ENCODE data around the gene BRF1.

Gene BRF1

GRCh38 chr14:105287249-105288102 lies 13.3 kb downstream of the BRF1 start:
- Histone ChIP-seq H3K4me2 (ENCODE audit: insufficient read depth, low read length, poor library complexity, severe bottlenecking) (no peak overlapping the region), H4K91ac (ENCODE audit: low read depth, low read length, poor library complexity) (no peak overlapping the region), H4K8ac (ENCODE audit: low read depth, low read length) (no peak overlapping the region), H3K27me3 (ENCODE audit: control insufficient read depth in 3 of 3, insufficient read depth in 3 of 3, low read depth in 1 of 3, low read length in 3 of 3) (no peaks in the 10 kb centered on the region), H2BK15ac (ENCODE audit: low read length) (no peak overlapping the region), H2AK5ac (ENCODE audit: low read depth, low read length) (no peak overlapping the region), H3K9me3 (replicated peaks in 1 of 2; ENCODE audit: control insufficient read depth in 2 of 2, insufficient read depth in 1 of 2, low read depth in 1 of 2, low read length in 2 of 2) (no peaks in the 10 kb centered on the region), H3K23ac (ENCODE audit: low read depth, low read length, poor library complexity) (peak overlapping the region; percentile 65), H3K9ac (ENCODE audit: low read depth, low read length, poor library complexity) (no peak overlapping the region), H3K4me3 (ENCODE audit: low read length in 2 of 2) (no peak overlapping the region), H2BK5ac (ENCODE audit: low read length) (no peak overlapping the region), H3K4ac (ENCODE audit: low read length) (peak overlapping the region; percentile 44), H3K79me1 (ENCODE audit: low read depth, low read length) (peaks cover 23% of the 10 kb centered on the region), H2BK120ac (ENCODE audit: low read depth, low read length) (no peak overlapping the region), H3K36me3 (replicated peaks in 1 of 2; ENCODE audit: control insufficient read depth in 2 of 2, insufficient read depth in 2 of 2, low read length in 2 of 2) (peaks cover 0 to 3% of the 10 kb centered on the region in 2 donors), H3K4me1 (ENCODE audit: control insufficient read depth in 2 of 2, insufficient read depth in 1 of 2, low read depth in 1 of 2, low read length in 2 of 2) (peaks cover 0 to 3% of the 10 kb centered on the region in 2 donors), H3K18ac (ENCODE audit: low read length) (peak overlapping the region; percentile 17), H3K14ac (ENCODE audit: low read length) (peak overlapping the region; percentile 67), H2BK12ac (ENCODE audit: low read length) (no peak overlapping the region), H3K27ac (replicated peaks; ENCODE audit: low read length) (no peak overlapping the region), H2AFZ (ENCODE audit: low read length) (no peak overlapping the region)
- no peak for DNase-seq (ENCODE audit: low spot score)
- WGBS, 2 donors (ENCODE audit: extremely low coverage in 2 of 2, insufficient read length in 2 of 2, insufficient replicate concordance in 1 of 2) = no CpG with 5 or more reads among the region's 24 CpGs

DNA sequence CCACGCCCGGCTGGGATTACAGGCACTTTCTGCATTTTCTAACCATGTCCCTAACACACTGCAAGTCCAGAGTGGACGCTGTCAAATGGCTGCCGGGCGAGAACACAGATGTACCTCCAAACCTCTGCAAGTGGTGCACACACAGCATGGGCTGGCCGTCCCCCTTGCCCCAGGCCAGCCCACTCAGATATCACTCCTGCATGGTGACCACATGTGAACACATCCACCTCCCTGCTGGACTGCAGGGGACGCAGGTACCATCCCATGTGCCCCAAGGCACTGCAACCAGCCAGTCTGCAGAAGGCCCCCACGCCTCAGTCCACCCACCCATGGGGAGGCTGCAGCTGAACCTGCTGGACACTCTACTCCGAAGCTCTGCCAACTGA lies 14.0 kb downstream of the BRF1 start:
- no peak for DNase-seq (ENCODE audit: low spot score)
- H2BK120ac ChIP-seq (ENCODE audit: low read depth, low read length) = no peak overlapping the region
- WGBS, 2 donors (ENCODE audit: extremely low coverage in 2 of 2, insufficient read length in 2 of 2, insufficient replicate concordance in 1 of 2) = no CpG with 5 or more reads among the region's 9 CpGs

DNA sequence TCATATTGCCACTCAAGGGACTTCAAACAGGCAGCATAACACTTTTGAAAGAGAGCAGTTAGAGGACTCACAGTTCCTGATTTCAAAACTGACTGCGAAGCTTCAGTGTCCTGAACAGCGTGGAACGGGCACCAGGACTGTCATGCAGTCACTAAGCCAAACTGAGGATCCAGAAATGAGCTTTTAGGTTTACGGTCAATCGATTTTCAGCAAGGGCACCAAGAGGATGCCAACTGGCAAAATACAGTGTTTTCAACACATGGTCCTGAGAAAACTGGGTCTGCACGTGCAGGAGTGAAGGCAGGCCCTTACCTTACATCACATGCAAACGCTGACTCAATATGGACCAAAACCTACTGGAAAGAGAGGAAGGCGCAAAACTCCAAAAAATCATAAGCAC lies 15.6 kb downstream of the BRF1 start:
- no peak overlapping the region for H2AK5ac ChIP-seq (ENCODE audit: low read depth, low read length)
- H3K9ac ChIP-seq (ENCODE audit: low read depth, low read length, poor library complexity) = no peak overlapping the region
- no CpG with 5 or more reads among the region's 8 CpGs for WGBS, 2 donors (ENCODE audit: extremely low coverage in 2 of 2, insufficient read length in 2 of 2, insufficient replicate concordance in 1 of 2)
- no peak overlapping the region for H3K27ac ChIP-seq (replicated peaks; ENCODE audit: low read length)
- H3K14ac ChIP-seq (ENCODE audit: low read length) = no peak overlapping the region
- H3K4me2 ChIP-seq (ENCODE audit: insufficient read depth, low read length, poor library complexity, severe bottlenecking) = no peak overlapping the region
- H3K79me1 ChIP-seq (ENCODE audit: low read depth, low read length) = peaks cover 28% of the 10 kb centered on the region
- no peak overlapping the region for H4K91ac ChIP-seq (ENCODE audit: low read depth, low read length, poor library complexity)
- no peak overlapping the region for H2AFZ ChIP-seq (ENCODE audit: low read length)
- H3K9me3 ChIP-seq (replicated peaks in 1 of 2; ENCODE audit: control insufficient read depth in 2 of 2, insufficient read depth in 1 of 2, low read depth in 1 of 2, low read length in 2 of 2) = no peaks in the 10 kb centered on the region
- no peak overlapping the region for H3K4ac ChIP-seq (ENCODE audit: low read length)
- H2BK12ac ChIP-seq (ENCODE audit: low read length) = no peak overlapping the region
- no peak overlapping the region for H2BK15ac ChIP-seq (ENCODE audit: low read length)
- no peaks in the 10 kb centered on the region for H3K27me3 ChIP-seq (ENCODE audit: control insufficient read depth in 3 of 3, insufficient read depth in 3 of 3, low read depth in 1 of 3, low read length in 3 of 3)
- no peak for DNase-seq (ENCODE audit: low spot score)
- no peak overlapping the region for H3K18ac ChIP-seq (ENCODE audit: low read length)
- peaks cover 0 to 3% of the 10 kb centered on the region in 2 donors for H3K36me3 ChIP-seq (replicated peaks in 1 of 2; ENCODE audit: control insufficient read depth in 2 of 2, insufficient read depth in 2 of 2, low read length in 2 of 2)
- H4K8ac ChIP-seq (ENCODE audit: low read depth, low read length) = no peak overlapping the region
- peaks cover 4 to 8% of the 10 kb centered on the region in 2 donors for H3K4me1 ChIP-seq (ENCODE audit: control insufficient read depth in 2 of 2, insufficient read depth in 1 of 2, low read depth in 1 of 2, low read length in 2 of 2)
- H3K4me3 ChIP-seq (ENCODE audit: low read length in 2 of 2) = no peak overlapping the region
- no peak overlapping the region for H2BK5ac ChIP-seq (ENCODE audit: low read length)
- H3K23ac ChIP-seq (ENCODE audit: low read depth, low read length, poor library complexity) = no peak overlapping the region
- H2BK120ac ChIP-seq (ENCODE audit: low read depth, low read length) = no peak overlapping the region

More for the DNA sequence above, 14.0 kb downstream of the BRF1 start:
- peak overlapping the region; percentile 63 for H3K9ac ChIP-seq (ENCODE audit: low read depth, low read length, poor library complexity)
- peak overlapping the region in 1 of 2 donors; percentile 64 for H3K4me3 ChIP-seq (ENCODE audit: low read length in 2 of 2)
- no peaks in the 10 kb centered on the region for H3K27me3 ChIP-seq (ENCODE audit: control insufficient read depth in 3 of 3, insufficient read depth in 3 of 3, low read depth in 1 of 3, low read length in 3 of 3)
- H3K4me1 ChIP-seq (ENCODE audit: control insufficient read depth in 2 of 2, insufficient read depth in 1 of 2, low read depth in 1 of 2, low read length in 2 of 2) = peaks cover 3 to 4% of the 10 kb centered on the region in 2 donors
- H3K14ac ChIP-seq (ENCODE audit: low read length) = no peak overlapping the region
- no peak overlapping the region for H4K91ac ChIP-seq (ENCODE audit: low read depth, low read length, poor library complexity)
- no peak overlapping the region for H2BK5ac ChIP-seq (ENCODE audit: low read length)
- no peak overlapping the region for H2BK15ac ChIP-seq (ENCODE audit: low read length)
- peak overlapping the region; percentile 78 for H3K18ac ChIP-seq (ENCODE audit: low read length)
- H3K23ac ChIP-seq (ENCODE audit: low read depth, low read length, poor library complexity) = peak overlapping the region; percentile 37
- no peak overlapping the region for H4K8ac ChIP-seq (ENCODE audit: low read depth, low read length)
- H3K36me3 ChIP-seq (replicated peaks in 1 of 2; ENCODE audit: control insufficient read depth in 2 of 2, insufficient read depth in 2 of 2, low read length in 2 of 2) = peaks cover 0 to 3% of the 10 kb centered on the region in 2 donors
- H3K79me1 ChIP-seq (ENCODE audit: low read depth, low read length) = peaks cover 23% of the 10 kb centered on the region
- H2BK12ac ChIP-seq (ENCODE audit: low read length) = no peak overlapping the region
- no peak overlapping the region for H2AK5ac ChIP-seq (ENCODE audit: low read depth, low read length)
- no peak overlapping the region for H3K4me2 ChIP-seq (ENCODE audit: insufficient read depth, low read length, poor library complexity, severe bottlenecking)
- no peaks in the 10 kb centered on the region for H3K9me3 ChIP-seq (replicated peaks in 1 of 2; ENCODE audit: control insufficient read depth in 2 of 2, insufficient read depth in 1 of 2, low read depth in 1 of 2, low read length in 2 of 2)
- no peak overlapping the region for H2AFZ ChIP-seq (ENCODE audit: low read length)
- H3K4ac ChIP-seq (ENCODE audit: low read length) = peak overlapping the region; percentile 44
- no peak overlapping the region for H3K27ac ChIP-seq (replicated peaks; ENCODE audit: low read length)

DNA sequence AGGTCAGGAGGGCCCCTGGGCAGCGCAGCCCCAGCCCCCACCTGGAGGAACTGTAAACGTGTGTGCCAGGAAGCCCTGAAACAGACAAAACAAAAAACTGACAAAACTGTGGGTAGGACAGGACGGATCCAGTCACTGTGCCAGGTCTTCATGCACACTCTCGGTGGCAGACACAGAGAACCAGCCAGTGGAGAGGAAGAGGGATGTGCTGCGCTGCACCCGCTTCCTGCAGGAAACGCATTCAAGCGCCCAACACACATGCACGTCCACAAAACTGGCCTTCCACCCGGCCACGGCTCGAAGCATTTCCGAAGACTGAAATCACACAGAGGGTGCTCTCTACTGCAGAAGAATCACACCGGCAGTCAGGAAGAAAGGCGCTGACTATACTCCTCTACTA lies 16.9 kb downstream of the BRF1 start:
- Histone ChIP-seq H3K36me3 (replicated peaks in 1 of 2; ENCODE audit: control insufficient read depth in 2 of 2, insufficient read depth in 2 of 2, low read length in 2 of 2) (peaks cover 0 to 3% of the 10 kb centered on the region in 2 donors), H3K4ac (ENCODE audit: low read length) (no peak overlapping the region), H3K9me3 (replicated peaks in 1 of 2; ENCODE audit: control insufficient read depth in 2 of 2, insufficient read depth in 1 of 2, low read depth in 1 of 2, low read length in 2 of 2) (no peaks in the 10 kb centered on the region), H2BK15ac (ENCODE audit: low read length) (no peak overlapping the region), H4K8ac (ENCODE audit: low read depth, low read length) (no peak overlapping the region), H2BK120ac (ENCODE audit: low read depth, low read length) (no peak overlapping the region), H3K4me2 (ENCODE audit: insufficient read depth, low read length, poor library complexity, severe bottlenecking) (no peak overlapping the region), H3K4me1 (ENCODE audit: control insufficient read depth in 2 of 2, insufficient read depth in 1 of 2, low read depth in 1 of 2, low read length in 2 of 2) (peaks cover 4 to 8% of the 10 kb centered on the region in 2 donors), H2BK5ac (ENCODE audit: low read length) (no peak overlapping the region), H2BK12ac (ENCODE audit: low read length) (no peak overlapping the region), H2AK5ac (ENCODE audit: low read depth, low read length) (no peak overlapping the region), H3K14ac (ENCODE audit: low read length) (peak overlapping the region; percentile 31), H2AFZ (ENCODE audit: low read length) (no peak overlapping the region), H3K27me3 (ENCODE audit: control insufficient read depth in 3 of 3, insufficient read depth in 3 of 3, low read depth in 1 of 3, low read length in 3 of 3) (no peaks in the 10 kb centered on the region), H3K18ac (ENCODE audit: low read length) (no peak overlapping the region), H3K9ac (ENCODE audit: low read depth, low read length, poor library complexity) (no peak overlapping the region), H3K23ac (ENCODE audit: low read depth, low read length, poor library complexity) (no peak overlapping the region), H3K4me3 (ENCODE audit: low read length in 2 of 2) (no peak overlapping the region), H3K79me1 (ENCODE audit: low read depth, low read length) (peaks cover 26% of the 10 kb centered on the region), H3K27ac (replicated peaks; ENCODE audit: low read length) (no peak overlapping the region), H4K91ac (ENCODE audit: low read depth, low read length, poor library complexity) (no peak overlapping the region)
- WGBS, 2 donors (ENCODE audit: extremely low coverage in 2 of 2, insufficient read length in 2 of 2, insufficient replicate concordance in 1 of 2) = no CpG with 5 or more reads among the region's 15 CpGs
- no peak for DNase-seq (ENCODE audit: low spot score)

Measured in neuronal stem cell (in vitro differentiated cells).